Measurements from ENCODE around the gene CHRD. TPM values are rescaled to one million over a fixed set of nuclear protein-coding genes. Genes with fewer than 3 reads are reported as not detected.

The CHRD gene
- polyA plus RNA-seq, 1 of the 3 experiments (the other 2 are of a cell fraction) = 0.95 TPM

DNA sequence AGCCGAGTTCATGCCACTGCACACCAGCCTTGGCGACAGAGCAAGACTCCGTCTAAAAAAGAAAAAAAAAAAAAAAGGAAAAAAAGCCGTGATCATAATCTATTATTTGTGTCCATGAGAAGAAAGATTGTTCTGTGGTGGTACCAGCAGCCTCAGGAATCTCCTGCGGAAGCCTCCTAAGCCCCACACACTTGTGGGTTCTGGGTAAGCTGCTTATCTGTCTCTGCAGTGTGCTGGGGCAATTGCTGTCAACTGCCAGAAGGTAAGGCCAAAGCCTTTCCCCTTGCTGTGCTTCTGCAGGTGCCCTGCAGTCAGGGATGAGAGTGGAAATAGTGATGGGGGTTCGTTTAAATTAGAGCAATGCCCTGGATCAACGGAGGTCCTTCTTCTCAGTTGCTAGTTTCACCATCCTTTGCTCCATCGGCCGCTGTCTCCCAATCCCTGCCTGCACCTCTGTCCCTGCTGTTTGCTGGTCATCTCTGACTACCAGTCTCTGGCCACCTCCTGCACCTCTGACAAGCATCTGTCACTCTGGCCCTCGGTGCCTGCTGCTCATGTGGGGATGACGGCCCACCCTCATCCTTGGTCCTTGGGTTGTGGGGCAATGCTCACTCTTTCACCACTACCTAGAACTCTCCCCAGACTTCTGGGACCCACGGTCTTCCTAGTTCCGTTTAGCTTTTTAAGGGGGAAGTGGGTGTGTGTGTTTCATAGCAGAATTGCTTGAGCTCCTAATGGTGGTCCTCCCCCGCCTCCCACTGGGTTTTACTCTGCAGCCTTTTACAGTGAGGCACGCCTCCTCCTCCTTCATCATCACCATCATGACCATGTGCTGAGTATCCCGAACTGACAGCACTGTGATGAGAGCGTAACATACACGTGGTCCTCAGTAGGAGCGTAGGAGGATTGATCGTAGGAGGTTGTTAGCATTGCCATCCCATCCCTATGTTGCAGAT is 25.5 kb downstream of the CHRD start:
- WGBS (ENCODE audit: low lambda C conversion rate) = 74% methylated on average over 20 of the region's 20 CpGs
- no peak overlapping the region for H2AFZ ChIP-seq (ENCODE audit: low read depth)
- ChIA-PET POLR2A (no interaction called here), CTCF (interaction anchor here (0.9 to 1.2 kb wide), 3 partner anchors 13 to 51 kb away, joined by 3 to 4 read pairs (median 3); no protein-coding TSS in a partner anchor)
- DNase-seq = no peak
- H3K36me3 ChIP-seq (replicated peaks in 1 of 2; ENCODE audit: control insufficient read depth in 1 of 2, insufficient read depth in 2 of 2, low read length in 1 of 2) = no peaks in the 10 kb centered on the region
- H3K4me3 ChIP-seq (ENCODE audit: low read depth in 2 of 2, low read length in 1 of 2) = no peak overlapping the region
- H3F3A ChIP-seq (replicated peaks; ENCODE audit: insufficient read depth) = no peaks in the 10 kb centered on the region
- TF ChIP-seq, protein P1, sequence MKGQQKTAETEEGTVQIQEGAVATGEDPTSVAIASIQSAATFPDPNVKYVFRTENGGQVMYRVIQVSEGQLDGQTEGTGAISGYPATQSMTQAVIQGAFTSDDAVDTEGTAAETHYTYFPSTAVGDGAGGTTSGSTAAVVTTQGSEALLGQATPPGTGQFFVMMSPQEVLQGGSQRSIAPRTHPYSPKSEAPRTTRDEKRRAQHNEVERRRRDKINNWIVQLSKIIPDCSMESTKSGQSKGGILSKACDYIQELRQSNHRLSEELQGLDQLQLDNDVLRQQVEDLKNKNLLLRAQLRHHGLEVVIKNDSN (IDR thresholded peaks at IDR 0.05; ENCODE audit: borderline replicate concordance, low read depth) = no peak
- TF ChIP-seq JUND (IDR thresholded peaks at IDR 0.05) (no peak), FOXJ3 (CRISPR knock-in tag; IDR thresholded peaks at IDR 0.05) (no peak), MEF2A (IDR thresholded peaks at IDR 0.05; ENCODE audit: borderline replicate concordance, low read depth) (no peak), EZH2phosphoT487 (IDR thresholded peaks at IDR 0.05; ENCODE audit: borderline replicate concordance, low read depth) (no peak)
- no peaks in the 10 kb centered on the region for H4K20me1 ChIP-seq (ENCODE audit: insufficient read depth)
- H3K9me3 ChIP-seq = no peaks in the 10 kb centered on the region
- H3K9me2 ChIP-seq = no peaks in the 10 kb centered on the region
- H3K9ac ChIP-seq = no peak overlapping the region
- no peak overlapping the region for H3K27ac ChIP-seq (ENCODE audit: low read depth in 2 of 2, low read length in 1 of 2)
- H3K79me2 ChIP-seq (ENCODE audit: insufficient read depth) = no peaks in the 10 kb centered on the region
- H3K4me2 ChIP-seq = no peak overlapping the region
- H3K4me1 ChIP-seq (ENCODE audit: control insufficient read depth in 1 of 2, insufficient read depth in 2 of 2, low read depth in 1 of 2, low read length in 1 of 2) = no peaks in the 10 kb centered on the region
- H3K27me3 ChIP-seq (ENCODE audit: insufficient read depth) = peaks cover 6% of the 10 kb centered on the region; the same call in 1 of the 2 replicates

DNA sequence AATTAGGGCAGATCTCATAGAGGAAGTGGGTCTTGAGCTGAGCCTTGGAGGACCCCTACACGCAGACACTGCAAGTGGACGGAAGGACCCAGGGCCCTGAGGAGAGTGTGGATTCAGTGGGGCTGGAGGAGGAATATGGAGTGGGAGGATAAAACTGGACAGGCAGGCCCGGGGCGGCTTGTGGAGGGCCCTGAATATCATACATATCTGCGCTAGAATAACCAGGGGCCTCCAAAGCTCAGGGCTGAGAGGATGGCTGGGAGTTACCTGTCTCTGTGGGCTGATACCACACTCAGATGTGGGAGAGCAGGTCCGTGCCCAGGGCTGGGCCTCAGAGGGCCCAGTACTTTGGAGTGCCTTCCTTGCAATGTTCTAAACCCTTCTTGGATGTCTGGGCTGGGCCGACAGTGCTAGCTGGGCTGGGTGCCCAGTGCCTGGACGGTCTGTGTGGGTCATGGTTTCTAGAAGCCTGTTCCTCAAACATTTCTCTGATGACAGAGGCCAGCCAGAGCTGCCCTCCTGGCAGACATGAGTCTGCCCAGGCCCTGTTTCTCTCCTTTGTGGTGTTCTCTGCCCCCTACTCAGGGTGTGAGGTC is 29.6 kb downstream of the CHRD start:
- Histone ChIP-seq H3F3A (replicated peaks; ENCODE audit: insufficient read depth) (no peaks in the 10 kb centered on the region), H3K4me1 (ENCODE audit: control insufficient read depth in 1 of 2, insufficient read depth in 2 of 2, low read depth in 1 of 2, low read length in 1 of 2) (no peaks in the 10 kb centered on the region), H3K9me2 (no peaks in the 10 kb centered on the region), H3K4me3 (ENCODE audit: low read depth in 2 of 2, low read length in 1 of 2) (no peak overlapping the region), H3K79me2 (ENCODE audit: insufficient read depth) (no peaks in the 10 kb centered on the region), H3K27ac (ENCODE audit: low read depth in 2 of 2, low read length in 1 of 2) (no peak overlapping the region), H3K4me2 (no peak overlapping the region), H3K9ac (no peak overlapping the region), H4K20me1 (ENCODE audit: insufficient read depth) (no peaks in the 10 kb centered on the region), H3K36me3 (replicated peaks in 1 of 2; ENCODE audit: control insufficient read depth in 1 of 2, insufficient read depth in 2 of 2, low read length in 1 of 2) (no peaks in the 10 kb centered on the region), H3K27me3 (ENCODE audit: insufficient read depth) (no peaks in the 10 kb centered on the region), H2AFZ (ENCODE audit: low read depth) (no peak overlapping the region), H3K9me3 (no peaks in the 10 kb centered on the region)
- POLR2A ChIA-PET = no interaction called here
- CTCF ChIA-PET = interaction anchor here (0.6 to 0.7 kb wide), 2 partner anchors 38 to 368 kb away, joined by 3 read pairs; no protein-coding TSS in a partner anchor
- WGBS (ENCODE audit: low lambda C conversion rate) = 88% methylated on average over 5 of the region's 8 CpGs
- no peak for DNase-seq
- TF ChIP-seq, protein P2, sequence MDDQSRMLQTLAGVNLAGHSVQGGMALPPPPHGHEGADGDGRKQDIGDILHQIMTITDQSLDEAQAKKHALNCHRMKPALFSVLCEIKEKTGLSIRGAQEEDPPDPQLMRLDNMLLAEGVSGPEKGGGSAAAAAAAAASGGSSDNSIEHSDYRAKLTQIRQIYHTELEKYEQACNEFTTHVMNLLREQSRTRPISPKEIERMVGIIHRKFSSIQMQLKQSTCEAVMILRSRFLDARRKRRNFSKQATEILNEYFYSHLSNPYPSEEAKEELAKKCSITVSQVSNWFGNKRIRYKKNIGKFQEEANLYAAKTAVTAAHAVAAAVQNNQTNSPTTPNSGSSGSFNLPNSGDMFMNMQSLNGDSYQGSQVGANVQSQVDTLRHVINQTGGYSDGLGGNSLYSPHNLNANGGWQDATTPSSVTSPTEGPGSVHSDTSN (IDR thresholded peaks at IDR 0.05) = no peak
- TF ChIP-seq FOXM1 (IDR thresholded peaks at IDR 0.05; ENCODE audit: low read depth) (no peak), YY1 (IDR thresholded peaks at IDR 0.05; ENCODE audit: low read depth) (no peak), NRF1 (IDR thresholded peaks at IDR 0.05; ENCODE audit: low read depth, low read length) (no peak), GABPA (IDR thresholded peaks at IDR 0.05; ENCODE audit: low read depth) (no peak), SIN3A (IDR thresholded peaks at IDR 0.05; ENCODE audit: borderline replicate concordance, low read depth, low read length) (no peak), ZBTB33 (IDR thresholded peaks at IDR 0.05; ENCODE audit: borderline replicate concordance, low read depth) (no peak), MAX (IDR thresholded peaks at IDR 0.05; ENCODE audit: low read depth) (no peak), NFIC (IDR thresholded peaks at IDR 0.05; ENCODE audit: borderline replicate concordance) (no peak), MEF2A (IDR thresholded peaks at IDR 0.05; ENCODE audit: borderline replicate concordance, low read depth) (no peak), EZH2phosphoT487 (IDR thresholded peaks at IDR 0.05; ENCODE audit: borderline replicate concordance, low read depth) (no peak)
- TF ChIP-seq, protein P3, sequence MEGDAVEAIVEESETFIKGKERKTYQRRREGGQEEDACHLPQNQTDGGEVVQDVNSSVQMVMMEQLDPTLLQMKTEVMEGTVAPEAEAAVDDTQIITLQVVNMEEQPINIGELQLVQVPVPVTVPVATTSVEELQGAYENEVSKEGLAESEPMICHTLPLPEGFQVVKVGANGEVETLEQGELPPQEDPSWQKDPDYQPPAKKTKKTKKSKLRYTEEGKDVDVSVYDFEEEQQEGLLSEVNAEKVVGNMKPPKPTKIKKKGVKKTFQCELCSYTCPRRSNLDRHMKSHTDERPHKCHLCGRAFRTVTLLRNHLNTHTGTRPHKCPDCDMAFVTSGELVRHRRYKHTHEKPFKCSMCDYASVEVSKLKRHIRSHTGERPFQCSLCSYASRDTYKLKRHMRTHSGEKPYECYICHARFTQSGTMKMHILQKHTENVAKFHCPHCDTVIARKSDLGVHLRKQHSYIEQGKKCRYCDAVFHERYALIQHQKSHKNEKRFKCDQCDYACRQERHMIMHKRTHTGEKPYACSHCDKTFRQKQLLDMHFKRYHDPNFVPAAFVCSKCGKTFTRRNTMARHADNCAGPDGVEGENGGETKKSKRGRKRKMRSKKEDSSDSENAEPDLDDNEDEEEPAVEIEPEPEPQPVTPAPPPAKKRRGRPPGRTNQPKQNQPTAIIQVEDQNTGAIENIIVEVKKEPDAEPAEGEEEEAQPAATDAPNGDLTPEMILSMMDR (IDR thresholded peaks at IDR 0.05) = no peak
